ENCODE measurements around the gene C20orf96.
A peak's percentile ranks its signal among the peaks of the same experiment; 100 is the strongest.

The C20orf96 gene

GRCh38 chr20:278181-278580 is 12.4 kb downstream of the C20orf96 start:
- Histone ChIP-seq H3K27me3 (replicated peaks; ENCODE audit: control insufficient read depth, insufficient read depth, low read length, poor library complexity, severe bottlenecking) (no peaks in the 10 kb centered on the region), H3K27ac (ENCODE audit: insufficient read depth, low read length, poor library complexity, severe bottlenecking) (no peak overlapping the region), H3K36me3 (ENCODE audit: control insufficient read depth, insufficient read depth, low read length) (no peaks in the 10 kb centered on the region), H3K4me1 (ENCODE audit: control insufficient read depth, insufficient read depth, low read length, poor library complexity, severe bottlenecking) (no peaks in the 10 kb centered on the region), H3K4me3 (ENCODE audit: insufficient read depth, low read depth, low read length, poor library complexity, severe bottlenecking) (no peak overlapping the region), H3K9me3 (ENCODE audit: control insufficient read depth, low read length) (no peaks in the 10 kb centered on the region)
- DNase-seq: no peak

- Histone ChIP-seq H3K36me3 (ENCODE audit: control insufficient read depth, insufficient read depth, low read length) (no peaks in the 10 kb centered on the region), H3K4me1 (ENCODE audit: control insufficient read depth, insufficient read depth, low read length, poor library complexity, severe bottlenecking) (no peaks in the 10 kb centered on the region), H3K27me3 (replicated peaks; ENCODE audit: control insufficient read depth, insufficient read depth, low read length, poor library complexity, severe bottlenecking) (no peaks in the 10 kb centered on the region), H3K9me3 (ENCODE audit: control insufficient read depth, low read length) (no peaks in the 10 kb centered on the region), H3K4me3 (ENCODE audit: insufficient read depth, low read depth, low read length, poor library complexity, severe bottlenecking) (no peak overlapping the region), H3K27ac (ENCODE audit: insufficient read depth, low read length, poor library complexity, severe bottlenecking) (no peak overlapping the region)
- DNase-seq: no peak
Measured at GRCh38 chr20:277496-277781, 13.1 kb downstream of the C20orf96 start.

GRCh38 chr20:276620-277495 is 13.7 kb downstream of the C20orf96 start:
- Histone ChIP-seq H3K4me3 (ENCODE audit: insufficient read depth, low read depth, low read length, poor library complexity, severe bottlenecking) (no peak overlapping the region), H3K36me3 (ENCODE audit: control insufficient read depth, insufficient read depth, low read length) (no peaks in the 10 kb centered on the region)
- DNase-seq: no peak

GRCh38 chr20:275791-276190 is 14.8 kb downstream of the C20orf96 start:
- Histone ChIP-seq H3K27ac (ENCODE audit: insufficient read depth, low read length, poor library complexity, severe bottlenecking) (no peak overlapping the region), H3K4me1 (ENCODE audit: control insufficient read depth, insufficient read depth, low read length, poor library complexity, severe bottlenecking) (no peaks in the 10 kb centered on the region), H3K4me3 (ENCODE audit: insufficient read depth, low read depth, low read length, poor library complexity, severe bottlenecking) (no peak overlapping the region), H3K36me3 (ENCODE audit: control insufficient read depth, insufficient read depth, low read length) (no peaks in the 10 kb centered on the region), H3K27me3 (replicated peaks; ENCODE audit: control insufficient read depth, insufficient read depth, low read length, poor library complexity, severe bottlenecking) (no peaks in the 10 kb centered on the region), H3K9me3 (ENCODE audit: control insufficient read depth, low read length) (no peaks in the 10 kb centered on the region)
- no peak for DNase-seq

More at GRCh38 chr20:276620-277495, 13.7 kb downstream of the C20orf96 start:
- no peaks in the 10 kb centered on the region for H3K27me3 ChIP-seq (replicated peaks; ENCODE audit: control insufficient read depth, insufficient read depth, low read length, poor library complexity, severe bottlenecking)
- H3K4me1 ChIP-seq (ENCODE audit: control insufficient read depth, insufficient read depth, low read length, poor library complexity, severe bottlenecking): no peaks in the 10 kb centered on the region
- H3K9me3 ChIP-seq (ENCODE audit: control insufficient read depth, low read length): no peaks in the 10 kb centered on the region
- H3K27ac ChIP-seq (ENCODE audit: insufficient read depth, low read length, poor library complexity, severe bottlenecking): no peak overlapping the region

GRCh38 chr20:273884-274283 is 16.7 kb downstream of the C20orf96 start:
- H3K9me3 ChIP-seq (ENCODE audit: control insufficient read depth, low read length): no peaks in the 10 kb centered on the region
- H3K27me3 ChIP-seq (replicated peaks; ENCODE audit: control insufficient read depth, insufficient read depth, low read length, poor library complexity, severe bottlenecking): no peaks in the 10 kb centered on the region
- no peak overlapping the region for H3K27ac ChIP-seq (ENCODE audit: insufficient read depth, low read length, poor library complexity, severe bottlenecking)
- no peak for DNase-seq
- H3K36me3 ChIP-seq (ENCODE audit: control insufficient read depth, insufficient read depth, low read length): no peaks in the 10 kb centered on the region
- H3K4me1 ChIP-seq (ENCODE audit: control insufficient read depth, insufficient read depth, low read length, poor library complexity, severe bottlenecking): no peaks in the 10 kb centered on the region
- no peak overlapping the region for H3K4me3 ChIP-seq (ENCODE audit: insufficient read depth, low read depth, low read length, poor library complexity, severe bottlenecking)

- Histone ChIP-seq H3K4me3 (ENCODE audit: insufficient read depth, low read depth, low read length, poor library complexity, severe bottlenecking) (no peak overlapping the region), H3K9me3 (ENCODE audit: control insufficient read depth, low read length) (no peaks in the 10 kb centered on the region), H3K4me1 (ENCODE audit: control insufficient read depth, insufficient read depth, low read length, poor library complexity, severe bottlenecking) (no peaks in the 10 kb centered on the region), H3K27me3 (replicated peaks; ENCODE audit: control insufficient read depth, insufficient read depth, low read length, poor library complexity, severe bottlenecking) (no peaks in the 10 kb centered on the region), H3K36me3 (ENCODE audit: control insufficient read depth, insufficient read depth, low read length) (no peaks in the 10 kb centered on the region), H3K27ac (ENCODE audit: insufficient read depth, low read length, poor library complexity, severe bottlenecking) (no peak overlapping the region)
- no peak for DNase-seq
Measured at GRCh38 chr20:272718-273117, 17.8 kb downstream of the C20orf96 start.

- Histone ChIP-seq H3K27ac (ENCODE audit: insufficient read depth, low read length, poor library complexity, severe bottlenecking) (no peak overlapping the region), H3K36me3 (ENCODE audit: control insufficient read depth, insufficient read depth, low read length) (no peaks in the 10 kb centered on the region), H3K4me3 (ENCODE audit: insufficient read depth, low read depth, low read length, poor library complexity, severe bottlenecking) (no peak overlapping the region), H3K4me1 (ENCODE audit: control insufficient read depth, insufficient read depth, low read length, poor library complexity, severe bottlenecking) (peaks cover 6% of the 10 kb centered on the region), H3K27me3 (replicated peaks; ENCODE audit: control insufficient read depth, insufficient read depth, low read length, poor library complexity, severe bottlenecking) (no peaks in the 10 kb centered on the region), H3K9me3 (ENCODE audit: control insufficient read depth, low read length) (no peaks in the 10 kb centered on the region)
- no peak for DNase-seq
Measured at GRCh38 chr20:271528-271927, 19.0 kb downstream of the C20orf96 start.

- H3K27ac ChIP-seq (ENCODE audit: insufficient read depth, low read length, poor library complexity, severe bottlenecking): no peak overlapping the region
- no peaks in the 10 kb centered on the region for H3K27me3 ChIP-seq (replicated peaks; ENCODE audit: control insufficient read depth, insufficient read depth, low read length, poor library complexity, severe bottlenecking)
- H3K4me1 ChIP-seq (ENCODE audit: control insufficient read depth, insufficient read depth, low read length, poor library complexity, severe bottlenecking): peaks cover 8% of the 10 kb centered on the region
- H3K36me3 ChIP-seq (ENCODE audit: control insufficient read depth, insufficient read depth, low read length): no peaks in the 10 kb centered on the region
- H3K4me3 ChIP-seq (ENCODE audit: insufficient read depth, low read depth, low read length, poor library complexity, severe bottlenecking): no peak overlapping the region
- H3K9me3 ChIP-seq (ENCODE audit: control insufficient read depth, low read length): no peaks in the 10 kb centered on the region
- DNase-seq: no peak
Measured at GRCh38 chr20:271069-271468, 19.5 kb downstream of the C20orf96 start.

GRCh38 chr20:270517-270916 is 20.0 kb downstream of the C20orf96 start:
- DNase-seq: no peak
- no peaks in the 10 kb centered on the region for H3K9me3 ChIP-seq (ENCODE audit: control insufficient read depth, low read length)
- no peak overlapping the region for H3K4me3 ChIP-seq (ENCODE audit: insufficient read depth, low read depth, low read length, poor library complexity, severe bottlenecking)
- peaks cover 8% of the 10 kb centered on the region for H3K4me1 ChIP-seq (ENCODE audit: control insufficient read depth, insufficient read depth, low read length, poor library complexity, severe bottlenecking)
- H3K27me3 ChIP-seq (replicated peaks; ENCODE audit: control insufficient read depth, insufficient read depth, low read length, poor library complexity, severe bottlenecking): no peaks in the 10 kb centered on the region
- no peak overlapping the region for H3K27ac ChIP-seq (ENCODE audit: insufficient read depth, low read length, poor library complexity, severe bottlenecking)
- H3K36me3 ChIP-seq (ENCODE audit: control insufficient read depth, insufficient read depth, low read length): no peaks in the 10 kb centered on the region

GRCh38 chr20:266596-267562 is 23.7 kb downstream of the C20orf96 start:
- Histone ChIP-seq H3K27me3 (replicated peaks; ENCODE audit: control insufficient read depth, insufficient read depth, low read length, poor library complexity, severe bottlenecking) (no peaks in the 10 kb centered on the region), H3K4me3 (ENCODE audit: insufficient read depth, low read depth, low read length, poor library complexity, severe bottlenecking) (peak overlapping the region; percentile 57), H3K36me3 (ENCODE audit: control insufficient read depth, insufficient read depth, low read length) (no peaks in the 10 kb centered on the region), H3K9me3 (ENCODE audit: control insufficient read depth, low read length) (no peaks in the 10 kb centered on the region), H3K4me1 (ENCODE audit: control insufficient read depth, insufficient read depth, low read length, poor library complexity, severe bottlenecking) (peaks cover 8% of the 10 kb centered on the region), H3K27ac (ENCODE audit: insufficient read depth, low read length, poor library complexity, severe bottlenecking) (no peak overlapping the region)
- DNase-seq: peak; percentile 63 to 80 (median 73)
